ENCODE results near the gene TUBA1B. TPM values are rescaled to one million over a fixed set of nuclear protein-coding genes. Genes with fewer than 3 reads are reported as not detected.
A peak's percentile ranks its signal among the peaks of the same experiment; 100 is the strongest.

Gene TUBA1B
- total RNA-seq, 2 donors from 2014 or later: 1,474 to 1,587 TPM

GRCh38 chr12:49098035-49098451 lies 33.2 kb downstream of the TUBA1B start:
- H3K4me3 Mint-ChIP-seq: no peak overlapping the region
- peak; percentile 90 for TF ChIP-seq CTCF (conservative IDR thresholded peaks at IDR 0.05)
- Histone ChIP-seq H3K9ac (ENCODE audit: extremely low read depth, low read length, poor library complexity, severe bottlenecking) (no peak overlapping the region), H3K4me3 (ENCODE audit: low read length) (no peak overlapping the region), H3K4me1 (ENCODE audit: control insufficient read depth, insufficient read depth, low read length) (peaks cover 3% of the 10 kb centered on the region), H3K27me3 (ENCODE audit: control insufficient read depth, insufficient read depth, low read length, poor library complexity, severe bottlenecking) (peaks cover 27% of the 10 kb centered on the region), H3K9me3 (ENCODE audit: control insufficient read depth, low read length) (no peaks in the 10 kb centered on the region), H3K27ac (ENCODE audit: low read depth, low read length) (no peak overlapping the region), H3K36me3 (ENCODE audit: control insufficient read depth, insufficient read depth, low read length) (peaks cover 63% of the 10 kb centered on the region)
- no peaks in the 10 kb centered on the region for H3K9me3 Mint-ChIP-seq
- peaks cover 28% of the 10 kb centered on the region for H3K27me3 Mint-ChIP-seq (ENCODE audit: insufficient read depth)
- DNase-seq: peak; percentile 97
- peaks cover 4% of the 10 kb centered on the region for H3K4me1 Mint-ChIP-seq
- WGBS, 2 experiments (ENCODE audit: insufficient coverage in 1 of 2, insufficient read length in 1 of 2): 68 to 76% methylated on average over 2 to 4 of the region's 4 CpGs
- peaks cover 63% of the 10 kb centered on the region for H3K36me3 Mint-ChIP-seq (ENCODE audit: low read depth)
- H3K27ac Mint-ChIP-seq: no peak overlapping the region

- Mint-ChIP-seq H3K36me3 (ENCODE audit: low read depth) (peaks cover 61% of the 10 kb centered on the region), H3K27me3 (ENCODE audit: insufficient read depth) (peaks cover 35% of the 10 kb centered on the region), H3K9me3 (no peaks in the 10 kb centered on the region), H3K27ac (no peak overlapping the region), H3K4me1 (peaks cover 4% of the 10 kb centered on the region), H3K4me3 (no peak overlapping the region)
- 93 to 100% methylated on average over 2 to 3 of the region's 3 CpGs for WGBS, 2 experiments (ENCODE audit: insufficient coverage in 1 of 2, insufficient read length in 1 of 2)
- Histone ChIP-seq H3K9me3 (ENCODE audit: control insufficient read depth, low read length) (no peaks in the 10 kb centered on the region), H3K4me3 (ENCODE audit: low read length) (no peak overlapping the region), H3K27me3 (ENCODE audit: control insufficient read depth, insufficient read depth, low read length, poor library complexity, severe bottlenecking) (peaks cover 34% of the 10 kb centered on the region), H3K9ac (ENCODE audit: extremely low read depth, low read length, poor library complexity, severe bottlenecking) (no peak overlapping the region), H3K36me3 (ENCODE audit: control insufficient read depth, insufficient read depth, low read length) (peaks cover 56% of the 10 kb centered on the region), H3K4me1 (ENCODE audit: control insufficient read depth, insufficient read depth, low read length) (peaks cover 5% of the 10 kb centered on the region), H3K27ac (ENCODE audit: low read depth, low read length) (no peak overlapping the region)
- TF ChIP-seq CTCF (conservative IDR thresholded peaks at IDR 0.05): no peak
- no peak for DNase-seq
Measured at GRCh38 chr12:49097381-49097780, 33.8 kb downstream of the TUBA1B start.

GRCh38 chr12:49094975-49095365 lies 36.2 kb downstream of the TUBA1B start:
- Histone ChIP-seq H3K9me3 (ENCODE audit: control insufficient read depth, low read length) (no peaks in the 10 kb centered on the region), H3K27ac (ENCODE audit: low read depth, low read length) (no peak overlapping the region), H3K36me3 (ENCODE audit: control insufficient read depth, insufficient read depth, low read length) (peaks cover 33% of the 10 kb centered on the region), H3K4me3 (ENCODE audit: low read length) (no peak overlapping the region), H3K4me1 (ENCODE audit: control insufficient read depth, insufficient read depth, low read length) (peaks cover 6% of the 10 kb centered on the region), H3K9ac (ENCODE audit: extremely low read depth, low read length, poor library complexity, severe bottlenecking) (no peak overlapping the region), H3K27me3 (ENCODE audit: control insufficient read depth, insufficient read depth, low read length, poor library complexity, severe bottlenecking) (peaks cover 58% of the 10 kb centered on the region)
- Mint-ChIP-seq H3K4me3 (no peak overlapping the region), H3K4me1 (peaks cover 7% of the 10 kb centered on the region), H3K36me3 (ENCODE audit: low read depth) (peaks cover 40% of the 10 kb centered on the region), H3K27me3 (ENCODE audit: insufficient read depth) (peaks cover 59% of the 10 kb centered on the region), H3K27ac (no peak overlapping the region), H3K9me3 (no peaks in the 10 kb centered on the region)
- no peak for TF ChIP-seq CTCF (conservative IDR thresholded peaks at IDR 0.05)
- 88% methylated on average over 2 of the region's 2 CpGs; no CpG with 5 or more reads in 1 of the 2 experiments for WGBS, 2 experiments (ENCODE audit: insufficient coverage in 1 of 2, insufficient read length in 1 of 2)
- DNase-seq: no peak
